GM21619 (cell line): ENCODE results near the gene SND1.

Experiments
- ATAC-seq: cut with Tn5 transposase; IDR thresholded peaks from one replicate; pipeline ENCODE4 v1.9.1; 2021; ENCODE audit not compliant: unreplicated experiment

SND1 gene

GRCh38 chr7:128005759-128006159 is 353.8 kb downstream of the SND1 start:
- ATAC-seq: no peak

- ATAC-seq: no peak
Measured at GRCh38 chr7:128006550-128007302, 354.7 kb downstream of the SND1 start.

GRCh38 chr7:128007303-128007680 is 355.3 kb downstream of the SND1 start:
- ATAC-seq: no peak

GRCh38 chr7:128008141-128008540 is 356.1 kb downstream of the SND1 start:
- no peak for ATAC-seq

- ATAC-seq: no peak
Measured at GRCh38 chr7:128008744-128009143, 356.8 kb downstream of the SND1 start.

GRCh38 chr7:128010391-128011127 is 358.6 kb downstream of the SND1 start:
- no peak for ATAC-seq

- no peak for ATAC-seq
Measured at GRCh38 chr7:128011131-128011661, 359.2 kb downstream of the SND1 start.

GRCh38 chr7:128014811-128015210 is 362.8 kb downstream of the SND1 start:
- no peak for ATAC-seq

- ATAC-seq: no peak
Measured at GRCh38 chr7:128017460-128017859, 365.5 kb downstream of the SND1 start.

- ATAC-seq: no peak
Measured at GRCh38 chr7:128017862-128018845, 366.2 kb downstream of the SND1 start.

- no peak for ATAC-seq
Measured at GRCh38 chr7:128019288-128019687, 367.3 kb downstream of the SND1 start.

GRCh38 chr7:128020159-128020558 is 368.2 kb downstream of the SND1 start:
- no peak for ATAC-seq

- ATAC-seq: no peak
Measured at GRCh38 chr7:128021366-128021765, 369.4 kb downstream of the SND1 start.

GRCh38 chr7:128022631-128023532 is 370.9 kb downstream of the SND1 start:
- ATAC-seq: no peak

- ATAC-seq: no peak
Measured at GRCh38 chr7:128024151-128024550, 372.2 kb downstream of the SND1 start.

- no peak for ATAC-seq
Measured at GRCh38 chr7:128025380-128025779, 373.4 kb downstream of the SND1 start.

- no peak for ATAC-seq
Measured at GRCh38 chr7:128025819-128026218, 373.8 kb downstream of the SND1 start.

GRCh38 chr7:128026551-128026950 is 374.6 kb downstream of the SND1 start:
- ATAC-seq: no peak

- no peak for ATAC-seq
Measured at GRCh38 chr7:128027485-128027980, 375.5 kb downstream of the SND1 start.
